ENCODE measurements around the gene MEIOB.

MEIOB gene

GRCh38 chr16:1788095-1788707 is 83.8 kb downstream of the MEIOB start:
- Histone ChIP-seq H3K4me3 (ENCODE audit: insufficient read depth, low read depth, low read length, poor library complexity, severe bottlenecking) (no peak overlapping the region), H3K27me3 (replicated peaks; ENCODE audit: control insufficient read depth, insufficient read depth, low read length, poor library complexity, severe bottlenecking) (no peaks in the 10 kb centered on the region), H3K9me3 (ENCODE audit: control insufficient read depth, low read length) (no peaks in the 10 kb centered on the region), H3K4me1 (ENCODE audit: control insufficient read depth, insufficient read depth, low read length, poor library complexity, severe bottlenecking) (no peaks in the 10 kb centered on the region), H3K36me3 (ENCODE audit: control insufficient read depth, insufficient read depth, low read length) (peaks cover 39% of the 10 kb centered on the region), H3K27ac (ENCODE audit: insufficient read depth, low read length, poor library complexity, severe bottlenecking) (no peak overlapping the region)
- no peak for DNase-seq

DNA sequence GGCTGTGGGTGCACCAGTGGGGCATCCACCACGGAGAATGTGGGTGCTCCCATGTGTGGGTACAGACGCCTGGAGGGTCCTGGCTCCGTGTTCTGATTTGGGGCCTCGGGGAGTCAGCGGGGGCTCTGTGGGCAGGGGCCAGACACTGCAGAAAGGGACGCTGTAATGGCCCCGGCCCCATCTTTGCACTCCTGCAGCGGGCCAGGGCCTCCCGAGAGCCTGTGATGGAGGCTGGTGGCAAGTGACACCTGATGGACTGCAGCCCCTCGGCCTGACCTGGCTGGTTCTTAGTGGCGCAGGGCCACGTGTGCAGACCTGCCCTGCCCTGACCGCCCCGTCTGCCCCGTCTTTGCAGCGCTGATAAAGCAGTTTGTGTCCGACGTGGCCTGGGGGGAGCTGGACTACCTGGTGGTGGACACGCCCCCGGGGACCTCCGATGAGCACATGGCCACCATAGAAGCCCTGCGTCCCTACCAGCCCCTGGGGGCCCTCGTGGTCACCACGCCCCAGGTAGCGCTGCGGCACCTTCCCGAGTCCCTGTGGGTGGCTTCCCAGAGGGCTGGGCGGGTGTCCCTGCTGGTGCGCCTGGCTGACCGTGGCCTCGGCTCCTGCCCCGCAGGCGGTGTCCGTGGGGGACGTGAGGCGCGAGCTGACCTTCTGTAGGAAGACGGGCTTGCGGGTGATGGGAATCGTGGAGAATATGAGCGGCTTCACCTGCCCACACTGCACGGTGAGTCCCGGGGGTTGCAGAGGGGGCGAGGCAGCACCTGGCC is 84.5 kb downstream of the MEIOB start:
- Histone ChIP-seq H3K9me3 (ENCODE audit: control insufficient read depth, low read length) (no peaks in the 10 kb centered on the region), H3K27me3 (replicated peaks; ENCODE audit: control insufficient read depth, insufficient read depth, low read length, poor library complexity, severe bottlenecking) (no peaks in the 10 kb centered on the region), H3K4me3 (ENCODE audit: insufficient read depth, low read depth, low read length, poor library complexity, severe bottlenecking) (no peak overlapping the region), H3K4me1 (ENCODE audit: control insufficient read depth, insufficient read depth, low read length, poor library complexity, severe bottlenecking) (no peaks in the 10 kb centered on the region), H3K27ac (ENCODE audit: insufficient read depth, low read length, poor library complexity, severe bottlenecking) (no peak overlapping the region), H3K36me3 (ENCODE audit: control insufficient read depth, insufficient read depth, low read length) (peaks cover 39% of the 10 kb centered on the region)
- no peak for DNase-seq

DNA sequence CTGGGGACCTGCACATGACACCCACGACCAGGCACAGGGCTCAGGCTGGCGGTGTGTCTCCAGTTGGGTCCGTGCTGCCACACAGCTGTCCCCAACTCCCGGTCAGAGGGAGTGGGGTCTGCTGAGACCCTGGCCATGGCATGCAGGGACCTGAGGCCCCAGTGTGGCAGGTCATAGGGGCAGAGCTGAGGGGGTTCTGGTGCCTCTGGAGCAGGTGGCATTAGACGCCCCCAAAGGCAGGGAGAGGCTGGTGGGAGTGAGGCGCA is 85.0 kb downstream of the MEIOB start:
- Histone ChIP-seq H3K4me1 (ENCODE audit: control insufficient read depth, insufficient read depth, low read length, poor library complexity, severe bottlenecking) (peaks cover under 1% of the 10 kb centered on the region), H3K27ac (ENCODE audit: insufficient read depth, low read length, poor library complexity, severe bottlenecking) (no peak overlapping the region)

DNA sequence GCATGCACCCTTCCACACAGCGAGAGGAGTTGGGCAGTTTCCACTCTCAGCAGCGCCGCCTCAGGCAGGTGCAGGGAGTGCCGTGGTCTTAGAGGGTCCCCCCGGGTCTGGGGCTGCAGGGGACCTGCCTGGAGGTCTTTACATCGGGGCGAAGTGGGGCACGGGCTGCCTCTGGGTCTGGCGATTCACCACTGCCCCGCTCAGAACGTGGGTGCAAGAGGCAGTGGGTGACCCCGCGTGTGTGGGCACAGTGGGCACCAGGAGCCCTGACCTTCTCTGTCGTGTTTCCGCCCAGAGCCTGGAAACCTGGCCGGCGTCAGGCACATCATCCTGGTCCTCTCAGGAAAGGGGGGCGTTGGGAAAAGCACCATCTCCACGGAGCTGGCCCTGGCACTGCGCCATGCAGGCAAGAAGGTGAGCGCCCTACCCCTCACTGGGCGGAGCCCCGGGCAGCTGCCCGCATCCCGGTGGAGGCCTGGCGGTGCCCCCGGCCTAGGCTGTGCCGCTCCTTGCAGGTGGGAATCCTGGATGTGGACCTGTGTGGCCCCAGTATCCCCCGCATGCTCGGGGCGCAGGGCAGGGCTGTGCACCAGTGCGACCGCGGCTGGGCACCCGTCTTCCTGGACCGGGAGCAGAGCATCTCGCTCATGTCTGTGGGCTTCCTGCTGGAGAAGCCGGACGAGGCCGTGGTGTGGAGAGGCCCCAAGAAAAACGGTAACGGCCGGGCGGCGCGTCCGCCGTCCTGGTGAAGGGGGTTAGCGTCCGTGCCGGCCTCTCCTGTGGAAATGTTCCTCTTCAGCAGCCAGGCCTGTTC is 85.5 kb downstream of the MEIOB start:
- H3K9me3 ChIP-seq (ENCODE audit: control insufficient read depth, low read length), result no peaks in the 10 kb centered on the region
- peaks cover 34% of the 10 kb centered on the region for H3K36me3 ChIP-seq (ENCODE audit: control insufficient read depth, insufficient read depth, low read length)
- H3K27me3 ChIP-seq (replicated peaks; ENCODE audit: control insufficient read depth, insufficient read depth, low read length, poor library complexity, severe bottlenecking), result no peaks in the 10 kb centered on the region
- no peak for DNase-seq
- peaks cover 6% of the 10 kb centered on the region for H3K4me1 ChIP-seq (ENCODE audit: control insufficient read depth, insufficient read depth, low read length, poor library complexity, severe bottlenecking)
- H3K27ac ChIP-seq (ENCODE audit: insufficient read depth, low read length, poor library complexity, severe bottlenecking), result no peak overlapping the region
- no peak overlapping the region for H3K4me3 ChIP-seq (ENCODE audit: insufficient read depth, low read depth, low read length, poor library complexity, severe bottlenecking)

More for the DNA sequence above, 85.0 kb downstream of the MEIOB start:
- H3K27me3 ChIP-seq (replicated peaks; ENCODE audit: control insufficient read depth, insufficient read depth, low read length, poor library complexity, severe bottlenecking), result no peaks in the 10 kb centered on the region
- H3K4me3 ChIP-seq (ENCODE audit: insufficient read depth, low read depth, low read length, poor library complexity, severe bottlenecking), result no peak overlapping the region
- DNase-seq, result no peak
- no peaks in the 10 kb centered on the region for H3K9me3 ChIP-seq (ENCODE audit: control insufficient read depth, low read length)
- H3K36me3 ChIP-seq (ENCODE audit: control insufficient read depth, insufficient read depth, low read length), result peaks cover 37% of the 10 kb centered on the region

DNA sequence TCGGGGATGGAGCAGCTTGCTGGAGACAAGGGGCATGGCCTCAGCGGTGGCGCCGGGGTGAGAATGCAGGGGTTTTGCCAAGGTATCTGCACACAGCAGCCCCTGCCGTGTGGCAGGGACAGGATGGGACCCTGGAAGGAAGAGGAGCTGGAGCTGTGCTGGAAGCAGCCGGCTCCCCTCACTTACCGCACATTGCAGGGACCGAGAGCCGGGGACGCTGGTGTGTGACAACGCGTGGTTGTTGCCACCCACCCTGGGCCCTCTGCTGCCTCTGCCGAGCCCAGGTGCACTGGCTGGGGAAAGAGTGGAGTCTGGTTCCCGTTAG is 86.2 kb downstream of the MEIOB start:
- Histone ChIP-seq H3K4me1 (ENCODE audit: control insufficient read depth, insufficient read depth, low read length, poor library complexity, severe bottlenecking) (peaks cover 9% of the 10 kb centered on the region), H3K9me3 (ENCODE audit: control insufficient read depth, low read length) (no peaks in the 10 kb centered on the region), H3K27ac (ENCODE audit: insufficient read depth, low read length, poor library complexity, severe bottlenecking) (no peak overlapping the region), H3K36me3 (ENCODE audit: control insufficient read depth, insufficient read depth, low read length) (peaks cover 32% of the 10 kb centered on the region), H3K27me3 (replicated peaks; ENCODE audit: control insufficient read depth, insufficient read depth, low read length, poor library complexity, severe bottlenecking) (no peaks in the 10 kb centered on the region), H3K4me3 (ENCODE audit: insufficient read depth, low read depth, low read length, poor library complexity, severe bottlenecking) (no peak overlapping the region)
- no peak for DNase-seq

GRCh38 chr16:1784977-1785845 is 86.8 kb downstream of the MEIOB start:
- no peaks in the 10 kb centered on the region for H3K27me3 ChIP-seq (replicated peaks; ENCODE audit: control insufficient read depth, insufficient read depth, low read length, poor library complexity, severe bottlenecking)
- peaks cover 9% of the 10 kb centered on the region for H3K4me1 ChIP-seq (ENCODE audit: control insufficient read depth, insufficient read depth, low read length, poor library complexity, severe bottlenecking)
- no peak for DNase-seq
- H3K9me3 ChIP-seq (ENCODE audit: control insufficient read depth, low read length), result no peaks in the 10 kb centered on the region
- no peak overlapping the region for H3K4me3 ChIP-seq (ENCODE audit: insufficient read depth, low read depth, low read length, poor library complexity, severe bottlenecking)
- no peak overlapping the region for H3K27ac ChIP-seq (ENCODE audit: insufficient read depth, low read length, poor library complexity, severe bottlenecking)
- peaks cover 32% of the 10 kb centered on the region for H3K36me3 ChIP-seq (ENCODE audit: control insufficient read depth, insufficient read depth, low read length)

Measured in effector memory CD4-positive, alpha-beta T cell (primary cell).